ENCODE results near the gene SLC4A9.
A peak's percentile ranks its signal among the peaks of the same experiment; 100 is the strongest.
"Not testable (repeated sequence)": the region's sequence is repeated elsewhere in the genome, so short reads cannot be mapped to it uniquely, and the experiment has no call there.

The SLC4A9 gene

GRCh38 chr5:140339636-140340035 lies 20.4 kb upstream of the SLC4A9 start:
- Histone ChIP-seq H3K36me3 (ENCODE audit: insufficient read depth, low read depth, low read length) (no peaks in the 10 kb centered on the region; the same call in 1 of the 2 replicates), H3K9me3 (ENCODE audit: insufficient read depth, low read depth, low read length) (no peaks in the 10 kb centered on the region), H3K9ac (ENCODE audit: low read depth, low read length) (no peak overlapping the region), H3K4me1 (ENCODE audit: insufficient read depth, low read length) (no peaks in the 10 kb centered on the region; the same call in 1 of the 2 replicates), H3K4me3 (ENCODE audit: low read length) (no peak overlapping the region), H3K27me3 (ENCODE audit: insufficient read depth, low read length) (peaks cover 6% of the 10 kb centered on the region), H3K27ac (ENCODE audit: low read length) (no peak overlapping the region)

GRCh38 chr5:140340605-140341121 lies 19.3 kb upstream of the SLC4A9 start:
- Histone ChIP-seq H3K4me1 (ENCODE audit: insufficient read depth, low read length) (peaks cover 8% of the 10 kb centered on the region), H3K27me3 (ENCODE audit: insufficient read depth, low read length) (peaks cover 17% of the 10 kb centered on the region)

DNA sequence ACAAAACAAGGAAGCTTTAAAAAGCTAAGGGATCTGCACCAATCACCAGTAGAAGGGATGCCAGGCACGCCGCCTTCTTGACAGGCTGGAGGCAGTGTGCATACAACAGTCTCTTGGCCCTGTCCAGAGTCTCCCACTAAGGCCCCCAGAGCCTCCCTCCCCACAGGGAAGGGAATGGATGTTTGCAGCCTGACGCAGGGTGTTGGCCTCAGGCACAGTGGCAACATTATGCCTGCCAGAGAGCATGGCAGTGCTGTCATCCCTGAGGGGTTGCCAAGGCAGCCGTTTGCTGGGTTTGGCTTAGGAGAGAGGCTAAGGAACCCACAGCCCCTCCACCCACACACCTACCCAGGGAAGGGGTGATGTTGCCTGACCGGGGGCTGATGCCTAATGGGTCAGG lies 18.4 kb upstream of the SLC4A9 start:
- Histone ChIP-seq H3K4me1 (ENCODE audit: insufficient read depth, low read length) (peaks cover 9% of the 10 kb centered on the region), H3K9me3 (ENCODE audit: insufficient read depth, low read depth, low read length) (no peaks in the 10 kb centered on the region), H3K36me3 (ENCODE audit: insufficient read depth, low read depth, low read length) (no peaks in the 10 kb centered on the region), H3K27ac (ENCODE audit: low read length) (no peak overlapping the region), H3K4me3 (ENCODE audit: low read length) (no peak overlapping the region), H3K27me3 (ENCODE audit: insufficient read depth, low read length) (peaks cover 21% of the 10 kb centered on the region), H3K9ac (ENCODE audit: low read depth, low read length) (no peak overlapping the region)

More at GRCh38 chr5:140340605-140341121, 19.3 kb upstream of the SLC4A9 start:
- Histone ChIP-seq H3K27ac (ENCODE audit: low read length) (no peak overlapping the region), H3K4me3 (ENCODE audit: low read length) (no peak overlapping the region), H3K9me3 (ENCODE audit: insufficient read depth, low read depth, low read length) (no peaks in the 10 kb centered on the region), H3K36me3 (ENCODE audit: insufficient read depth, low read depth, low read length) (no peaks in the 10 kb centered on the region), H3K9ac (ENCODE audit: low read depth, low read length) (no peak overlapping the region)

DNA sequence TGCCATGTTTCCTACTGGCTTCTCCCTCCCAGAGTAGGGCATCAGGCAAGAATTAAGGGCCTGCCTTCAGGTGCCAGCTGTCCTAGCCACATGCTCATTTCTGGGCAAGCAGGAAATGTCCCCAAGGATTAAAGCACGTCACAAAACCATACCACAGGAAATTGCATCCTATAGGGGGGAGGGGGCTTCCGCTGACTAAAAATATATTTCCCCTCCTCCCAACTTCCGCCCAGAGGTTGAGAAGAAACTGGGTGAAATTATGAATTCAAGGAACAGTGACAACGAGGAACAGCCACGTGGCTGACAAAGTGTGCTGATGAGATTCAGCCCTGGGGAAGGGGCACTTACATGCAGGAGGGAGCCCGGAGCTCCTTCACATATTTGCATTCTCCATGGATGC lies 17.7 kb upstream of the SLC4A9 start:
- peaks cover 21% of the 10 kb centered on the region for H3K27me3 ChIP-seq (ENCODE audit: insufficient read depth, low read length)
- H3K9ac ChIP-seq (ENCODE audit: low read depth, low read length): no peak overlapping the region
- peaks cover 13% of the 10 kb centered on the region for H3K4me1 ChIP-seq (ENCODE audit: insufficient read depth, low read length)
- no peak overlapping the region for H3K4me3 ChIP-seq (ENCODE audit: low read length)
- H3K9me3 ChIP-seq (ENCODE audit: insufficient read depth, low read depth, low read length): no peaks in the 10 kb centered on the region
- no peaks in the 10 kb centered on the region for H3K36me3 ChIP-seq (ENCODE audit: insufficient read depth, low read depth, low read length)
- H3K27ac ChIP-seq (ENCODE audit: low read length): no peak overlapping the region

GRCh38 chr5:140342896-140343295 lies 17.1 kb upstream of the SLC4A9 start:
- no peaks in the 10 kb centered on the region for H3K36me3 ChIP-seq (ENCODE audit: insufficient read depth, low read depth, low read length)
- no peak overlapping the region for H3K4me3 ChIP-seq (ENCODE audit: low read length)
- peaks cover 21% of the 10 kb centered on the region for H3K27me3 ChIP-seq (ENCODE audit: insufficient read depth, low read length)
- H3K4me1 ChIP-seq (ENCODE audit: insufficient read depth, low read length): peaks cover 13% of the 10 kb centered on the region
- H3K9ac ChIP-seq (ENCODE audit: low read depth, low read length): no peak overlapping the region
- no peaks in the 10 kb centered on the region for H3K9me3 ChIP-seq (ENCODE audit: insufficient read depth, low read depth, low read length)
- no peak overlapping the region for H3K27ac ChIP-seq (ENCODE audit: low read length)

- H3K4me1 ChIP-seq (ENCODE audit: insufficient read depth, low read length): peaks cover 13% of the 10 kb centered on the region; the same call in 1 of the 2 replicates
- H3K4me3 ChIP-seq (ENCODE audit: low read length); H3K36me3 ChIP-seq (ENCODE audit: insufficient read depth, low read depth, low read length); H3K27ac ChIP-seq (ENCODE audit: low read length); H3K9me3 ChIP-seq (ENCODE audit: insufficient read depth, low read depth, low read length); H3K9ac ChIP-seq (ENCODE audit: low read depth, low read length): not testable (repeated sequence)
- H3K27me3 ChIP-seq (ENCODE audit: insufficient read depth, low read length): peaks cover 21% of the 10 kb centered on the region
Observed at GRCh38 chr5:140343849-140344248, 16.1 kb upstream of the SLC4A9 start.

GRCh38 chr5:140344683-140345423 lies 15.1 kb upstream of the SLC4A9 start:
- peaks cover 21% of the 10 kb centered on the region for H3K27me3 ChIP-seq (ENCODE audit: insufficient read depth, low read length)
- H3K9ac ChIP-seq (ENCODE audit: low read depth, low read length): no peak overlapping the region
- H3K27ac ChIP-seq (ENCODE audit: low read length): no peak overlapping the region
- peaks cover 13% of the 10 kb centered on the region; the same call in 1 of the 2 replicates for H3K4me1 ChIP-seq (ENCODE audit: insufficient read depth, low read length)
- 0 out of 2 replicates have a peak overlapping the region, but pooled peaks have one; percentile 71 for H3K4me3 ChIP-seq (ENCODE audit: low read length)
- no peaks in the 10 kb centered on the region for H3K9me3 ChIP-seq (ENCODE audit: insufficient read depth, low read depth, low read length)
- H3K36me3 ChIP-seq (ENCODE audit: insufficient read depth, low read depth, low read length): no peaks in the 10 kb centered on the region

- H3K9ac ChIP-seq (ENCODE audit: low read depth, low read length): peak overlapping the region; percentile 60; the same call in 1 of the 2 replicates
- H3K27me3 ChIP-seq (ENCODE audit: insufficient read depth, low read length): peaks cover 21% of the 10 kb centered on the region
- no peak overlapping the region for H3K27ac ChIP-seq (ENCODE audit: low read length)
- H3K4me1 ChIP-seq (ENCODE audit: insufficient read depth, low read length): peaks cover 13% of the 10 kb centered on the region; the same call in 1 of the 2 replicates
- H3K36me3 ChIP-seq (ENCODE audit: insufficient read depth, low read depth, low read length): no peaks in the 10 kb centered on the region
- no peaks in the 10 kb centered on the region for H3K9me3 ChIP-seq (ENCODE audit: insufficient read depth, low read depth, low read length)
- H3K4me3 ChIP-seq (ENCODE audit: low read length): peak overlapping the region; percentile 71
Observed at GRCh38 chr5:140345919-140346347, 14.1 kb upstream of the SLC4A9 start.

- peak within 1 kb of the TSS; percentile 71 for H3K4me3 ChIP-seq (ENCODE audit: low read length)
- H3K9me3 ChIP-seq (ENCODE audit: insufficient read depth, low read depth, low read length): no peaks in the 10 kb centered on the region
- peaks cover 21% of the 10 kb centered on the region for H3K27me3 ChIP-seq (ENCODE audit: insufficient read depth, low read length)
- peaks cover 13% of the 10 kb centered on the region; the same call in 1 of the 2 replicates for H3K4me1 ChIP-seq (ENCODE audit: insufficient read depth, low read length)
- H3K27ac ChIP-seq (ENCODE audit: low read length): no peak within 1 kb of the TSS
- no peaks in the 10 kb centered on the region for H3K36me3 ChIP-seq (ENCODE audit: insufficient read depth, low read depth, low read length)
- peak within 1 kb of the TSS; percentile 60; the same call in 1 of the 2 replicates for H3K9ac ChIP-seq (ENCODE audit: low read depth, low read length)
Observed at GRCh38 chr5:140346348-140347221, 13.4 kb upstream of the SLC4A9 start, which contains the start of gene HBEGF. Gene HBEGF, minus strand, starts transcription at chr5:140346603. Its CDS starts 275 bp downstream, at chr5:140346328.

GRCh38 chr5:140347360-140347759 lies 12.6 kb upstream of the SLC4A9 start:
- H3K9ac ChIP-seq (ENCODE audit: low read depth, low read length): no peak overlapping the region
- no peaks in the 10 kb centered on the region for H3K9me3 ChIP-seq (ENCODE audit: insufficient read depth, low read depth, low read length)
- peaks cover 13% of the 10 kb centered on the region; the same call in 1 of the 2 replicates for H3K4me1 ChIP-seq (ENCODE audit: insufficient read depth, low read length)
- no peaks in the 10 kb centered on the region for H3K36me3 ChIP-seq (ENCODE audit: insufficient read depth, low read depth, low read length)
- H3K27me3 ChIP-seq (ENCODE audit: insufficient read depth, low read length): peaks cover 21% of the 10 kb centered on the region
- H3K4me3 ChIP-seq (ENCODE audit: low read length): peak overlapping the region; percentile 71; the same call in 1 of the 2 replicates
- no peak overlapping the region for H3K27ac ChIP-seq (ENCODE audit: low read length)

DNA sequence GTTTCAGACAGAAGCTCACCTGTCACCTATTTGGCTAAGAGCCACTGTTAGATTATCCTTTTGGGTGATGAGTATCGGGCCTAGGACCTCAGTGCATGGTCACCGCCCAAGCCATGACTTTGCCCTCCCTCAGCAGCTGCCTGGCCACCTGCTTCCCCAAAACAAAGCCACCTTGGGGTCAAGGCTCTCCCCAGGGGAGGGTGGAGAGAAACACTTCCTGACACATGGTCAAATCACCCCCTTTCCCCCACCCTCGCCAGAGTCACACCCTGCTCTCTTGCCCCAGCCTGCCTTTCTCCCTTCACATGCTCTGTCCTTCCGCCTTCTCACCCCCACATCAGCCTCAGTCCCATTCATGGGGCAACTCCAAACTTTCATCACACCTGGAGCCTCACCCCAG lies 11.9 kb upstream of the SLC4A9 start:
- Histone ChIP-seq H3K27me3 (ENCODE audit: insufficient read depth, low read length) (peaks cover 21% of the 10 kb centered on the region), H3K36me3 (ENCODE audit: insufficient read depth, low read depth, low read length) (no peaks in the 10 kb centered on the region), H3K9ac (ENCODE audit: low read depth, low read length) (no peak overlapping the region), H3K4me3 (ENCODE audit: low read length) (no peak overlapping the region), H3K4me1 (ENCODE audit: insufficient read depth, low read length) (peaks cover 13% of the 10 kb centered on the region; the same call in 1 of the 2 replicates), H3K9me3 (ENCODE audit: insufficient read depth, low read depth, low read length) (no peaks in the 10 kb centered on the region), H3K27ac (ENCODE audit: low read length) (no peak overlapping the region)
